Cardiac muscle cell (in vitro differentiated cells and primary cell): ENCODE measurements around the gene RPL31. TPM values are rescaled to one million over a fixed set of nuclear protein-coding genes. Genes with fewer than 3 reads are reported as not detected.

Experiments
- DNase-seq, 2 donors: peaks; one replicate each; pipeline versions ENCODE4 v3.0.0 to v3.0.0-alpha.2; 2010 to 2017; ENCODE audit warnings: low read depth in 1 of 2, low spot score in 1 of 2
- H3K27ac ChIP-seq: fragments of 200-600 bp; sonication (generic); 2 replicates; pipeline ENCODE4 v1.5.1; 2016
- H3K27me3 ChIP-seq: fragments of 200-600 bp; sonication (generic); 2 replicates; pipeline ENCODE4 v1.6.0; 2016; ENCODE audit warnings: control low read depth
- H3K36me3 ChIP-seq: fragments of 200-600 bp; sonication (generic); 2 replicates; pipeline ENCODE4 v1.5.1; 2016; ENCODE audit warnings: control low read depth
- H3K4me1 ChIP-seq: fragments of 200-600 bp; sonication (generic); 2 replicates; pipeline ENCODE4 v1.8.1; 2017; ENCODE audit warnings: low read depth, mild to moderate bottlenecking, mixed run types
- H3K4me3 ChIP-seq: fragments of 200-600 bp; sonication (generic); 2 replicates; pipeline ENCODE4 v1.5.1; 2016; ENCODE audit warnings: mild to moderate bottlenecking
- H3K9me3 ChIP-seq: fragments of 200-600 bp; sonication (generic); 2 replicates; pipeline ENCODE4 v1.5.1; 2017; ENCODE audit warnings: low read depth, mild to moderate bottlenecking, control low read depth
- polyA plus RNA-seq: library from polyadenylated mRNA; unstranded; fragments of >200 nt; fragmentation: Nextera tagmentation; extraction: Ambion mirVana; gene quantifications from 2 replicates; pipeline ENCODE4 v1.2.1, GENCODE V29; 2016
- total RNA-seq: library from RNA; depleted of rRNA; stranded (reverse); fragments of >200 nt; gene quantifications from 2 replicates; pipeline ENCODE4 v1.2.3, GENCODE V29; 2016
- TF ChIP-seq, protein P1 (sequence below): IDR thresholded peaks from 2 replicates; pipeline ENCODE4 v1.5.1; 2012; ENCODE audit warnings: low read depth, mild to moderate bottlenecking, low read length

Gene RPL31
- total and polyA plus RNA-seq, 2 experiments from 2014 or later: 458 to 1,385 TPM

GRCh38 chr2:100963026-100963375 lies 39.1 kb upstream of the RPL31 start:
- H3K27me3 ChIP-seq: no peaks in the 10 kb centered on the region
- TF ChIP-seq, protein P1, sequence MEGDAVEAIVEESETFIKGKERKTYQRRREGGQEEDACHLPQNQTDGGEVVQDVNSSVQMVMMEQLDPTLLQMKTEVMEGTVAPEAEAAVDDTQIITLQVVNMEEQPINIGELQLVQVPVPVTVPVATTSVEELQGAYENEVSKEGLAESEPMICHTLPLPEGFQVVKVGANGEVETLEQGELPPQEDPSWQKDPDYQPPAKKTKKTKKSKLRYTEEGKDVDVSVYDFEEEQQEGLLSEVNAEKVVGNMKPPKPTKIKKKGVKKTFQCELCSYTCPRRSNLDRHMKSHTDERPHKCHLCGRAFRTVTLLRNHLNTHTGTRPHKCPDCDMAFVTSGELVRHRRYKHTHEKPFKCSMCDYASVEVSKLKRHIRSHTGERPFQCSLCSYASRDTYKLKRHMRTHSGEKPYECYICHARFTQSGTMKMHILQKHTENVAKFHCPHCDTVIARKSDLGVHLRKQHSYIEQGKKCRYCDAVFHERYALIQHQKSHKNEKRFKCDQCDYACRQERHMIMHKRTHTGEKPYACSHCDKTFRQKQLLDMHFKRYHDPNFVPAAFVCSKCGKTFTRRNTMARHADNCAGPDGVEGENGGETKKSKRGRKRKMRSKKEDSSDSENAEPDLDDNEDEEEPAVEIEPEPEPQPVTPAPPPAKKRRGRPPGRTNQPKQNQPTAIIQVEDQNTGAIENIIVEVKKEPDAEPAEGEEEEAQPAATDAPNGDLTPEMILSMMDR: no peak
- H3K27ac ChIP-seq: no peak overlapping the region
- no peak for DNase-seq
- no peak overlapping the region for H3K4me3 ChIP-seq
- no peaks in the 10 kb centered on the region for H3K9me3 ChIP-seq
- no peaks in the 10 kb centered on the region for H3K4me1 ChIP-seq
- H3K36me3 ChIP-seq: no peaks in the 10 kb centered on the region

DNA sequence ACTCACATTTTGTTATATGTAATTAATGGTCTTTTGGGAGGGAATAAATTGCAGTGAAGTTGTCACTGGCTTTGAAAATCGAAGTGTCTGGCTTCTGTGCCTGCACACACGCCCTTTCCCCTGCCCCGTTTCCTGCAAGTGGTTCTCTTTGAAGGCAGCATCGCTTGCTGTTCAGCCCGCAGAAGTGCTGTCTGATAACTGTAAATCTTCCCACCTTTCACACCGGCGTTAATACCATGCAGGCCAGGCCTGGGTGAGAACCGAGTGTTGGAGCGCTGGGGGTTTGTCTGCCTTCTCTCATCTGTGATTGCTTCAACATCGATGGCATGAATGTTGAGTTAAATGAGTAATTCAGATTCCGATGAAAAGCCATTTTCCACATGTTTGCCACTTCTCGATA lies 37.9 kb upstream of the RPL31 start:
- H3K9me3 ChIP-seq: no peaks in the 10 kb centered on the region
- no peaks in the 10 kb centered on the region for H3K4me1 ChIP-seq
- DNase-seq: no peak
- no peaks in the 10 kb centered on the region for H3K27me3 ChIP-seq
- H3K36me3 ChIP-seq: no peaks in the 10 kb centered on the region
- TF ChIP-seq, protein P1: no peak
- H3K27ac ChIP-seq: no peak overlapping the region
- H3K4me3 ChIP-seq: no peak overlapping the region

DNA sequence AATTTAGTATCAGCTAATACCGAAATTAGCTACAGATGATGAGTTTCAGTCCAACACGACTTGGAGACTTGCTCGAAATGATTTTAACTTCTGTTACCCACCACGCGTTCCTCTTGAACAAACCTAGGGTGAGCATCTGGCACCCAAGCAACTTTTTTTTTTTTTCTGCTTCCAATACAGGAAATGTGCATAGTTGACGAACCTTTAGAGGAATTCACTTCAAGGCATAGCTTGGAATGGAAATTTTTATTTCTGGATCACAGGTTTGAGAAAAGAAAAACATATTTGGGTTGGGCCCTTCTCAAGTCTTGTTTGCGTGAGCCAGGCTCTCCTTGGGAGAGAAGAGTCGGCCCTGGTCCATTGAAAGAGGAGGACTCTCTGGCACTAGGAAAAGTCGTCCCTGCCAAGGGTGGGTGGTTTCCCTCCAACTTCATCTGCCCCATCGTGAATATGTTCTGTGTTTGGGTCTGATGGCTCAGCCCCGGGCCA lies 37.4 kb upstream of the RPL31 start:
- Histone ChIP-seq H3K9me3 (no peaks in the 10 kb centered on the region), H3K27ac (no peak overlapping the region), H3K27me3 (no peaks in the 10 kb centered on the region), H3K4me1 (no peaks in the 10 kb centered on the region), H3K4me3 (no peak overlapping the region), H3K36me3 (no peaks in the 10 kb centered on the region)
- no peak for DNase-seq
- TF ChIP-seq, protein P1: no peak

DNA sequence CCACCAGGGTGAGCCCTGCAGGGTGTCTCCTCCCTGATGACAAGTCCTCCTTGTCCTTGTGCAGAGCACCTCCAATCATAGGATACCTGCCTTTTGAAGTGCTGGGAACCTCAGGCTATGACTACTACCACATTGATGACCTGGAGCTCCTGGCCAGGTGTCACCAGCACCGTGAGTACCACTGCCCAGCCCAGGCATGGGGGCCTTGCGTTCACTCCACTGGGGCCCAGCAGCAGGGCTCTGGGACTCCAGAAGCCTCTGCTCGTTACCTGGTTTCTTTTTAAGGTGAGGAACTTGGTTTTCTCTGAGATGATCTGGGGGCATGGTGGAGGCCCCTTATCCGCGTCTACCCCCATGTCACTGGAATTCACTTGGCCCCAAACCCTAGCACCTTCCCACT lies 36.5 kb upstream of the RPL31 start:
- Histone ChIP-seq H3K4me3 (no peak overlapping the region), H3K36me3 (no peaks in the 10 kb centered on the region), H3K9me3 (no peaks in the 10 kb centered on the region), H3K4me1 (no peaks in the 10 kb centered on the region), H3K27ac (no peak overlapping the region), H3K27me3 (no peaks in the 10 kb centered on the region)
- TF ChIP-seq, protein P1: no peak
- no peak for DNase-seq

DNA sequence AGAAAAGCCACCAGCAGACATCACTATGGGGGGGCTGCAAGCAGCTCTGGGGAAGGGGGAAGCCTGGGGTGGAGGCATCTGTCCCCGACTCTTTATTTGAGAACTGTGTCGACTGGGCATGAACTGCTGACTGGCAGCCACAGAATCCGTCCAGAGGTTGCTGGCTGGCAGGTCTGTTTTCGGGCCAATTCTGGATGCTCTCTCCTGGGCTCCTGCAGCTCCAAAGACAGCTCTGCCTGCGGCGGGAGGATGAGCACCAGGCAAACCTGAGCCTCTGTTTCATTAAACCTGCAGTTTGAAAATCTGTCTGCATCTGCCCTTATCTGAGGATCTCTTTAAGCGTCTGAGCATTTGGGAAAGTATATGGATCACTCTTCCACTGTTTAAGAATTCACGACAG lies 34.4 kb upstream of the RPL31 start:
- TF ChIP-seq, protein P1: no peak

More for the DNA sequence above, 34.4 kb upstream of the RPL31 start:
- Histone ChIP-seq H3K4me1 (no peaks in the 10 kb centered on the region), H3K4me3 (no peak overlapping the region), H3K36me3 (no peaks in the 10 kb centered on the region), H3K27me3 (no peaks in the 10 kb centered on the region), H3K27ac (no peak overlapping the region), H3K9me3 (no peaks in the 10 kb centered on the region)
- DNase-seq: no peak
